ENCODE measurements around the gene MUC4.

GRCh38 chr3:195754141-195754540 lies 57.6 kb downstream of the MUC4 start:
- TF ChIP-seq CTCF (conservative IDR thresholded peaks at IDR 0.05) (no peak), EZH2 (IDR thresholded peaks at IDR 0.05; ENCODE audit: low read depth) (no peak)

Data from PC-9 (cell line).